ENCODE results near the gene GPRC5D. TPM values are rescaled to one million over a fixed set of nuclear protein-coding genes. Genes with fewer than 3 reads are reported as not detected.

Gene GPRC5D
- total and polyA plus RNA-seq, 2 experiments from 2014 or later, result not detected

DNA sequence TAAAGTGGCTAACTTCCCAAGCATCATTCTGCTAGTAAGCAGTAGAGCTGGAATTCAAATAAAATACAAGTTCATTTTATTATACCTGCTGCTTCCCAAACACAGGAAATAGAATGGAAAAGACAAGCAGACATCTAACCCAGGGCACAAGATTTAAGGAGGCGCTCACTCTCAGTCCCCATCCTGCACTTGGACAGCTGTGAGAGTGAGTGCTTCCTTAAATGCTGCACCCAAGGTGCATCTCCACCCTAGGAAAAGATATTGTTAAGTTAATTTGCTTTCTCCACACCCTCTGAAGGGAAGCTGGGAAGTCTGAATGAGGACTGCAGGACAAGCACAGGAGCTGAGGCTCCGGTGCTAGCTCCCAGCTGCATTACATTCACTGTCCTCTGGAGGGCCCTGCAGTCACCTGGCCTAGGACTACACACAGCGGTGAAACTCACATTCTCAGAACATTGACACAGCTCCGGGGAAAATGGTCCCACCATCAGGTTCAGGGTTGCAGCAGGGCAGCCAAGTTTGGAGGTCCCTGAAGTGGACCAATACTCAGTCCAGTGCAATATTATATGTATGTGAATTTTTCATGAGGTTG is 33.9 kb upstream of the GPRC5D start:
- H3K79me2 ChIP-seq (ENCODE audit: insufficient read depth), result peaks cover 3% of the 10 kb centered on the region; the same call in 1 of the 2 replicates
- no peak for TF ChIP-seq EZH2 (IDR thresholded peaks at IDR 0.05; ENCODE audit: insufficient read depth, poor library complexity, severe bottlenecking)
- H3K4me3 ChIP-seq, result no peak overlapping the region
- no peaks in the 10 kb centered on the region for H4K20me1 ChIP-seq (ENCODE audit: insufficient read depth)
- in situ Hi-C loops (cut with MboI), result loop anchor here (10.0 kb wide), 1 partner anchor 191 kb away; no protein-coding TSS in a partner anchor
- H3K4me1 ChIP-seq (ENCODE audit: insufficient read depth), result peaks cover under 1% of the 10 kb centered on the region
- no peaks in the 10 kb centered on the region for H3K27me3 ChIP-seq (replicated peaks; ENCODE audit: insufficient read depth)
- H2AFZ ChIP-seq, result no peak overlapping the region
- H3K9me2 ChIP-seq (ENCODE audit: insufficient read depth), result no peaks in the 10 kb centered on the region
- no peak overlapping the region for H3K9ac ChIP-seq
- 87 to 94% methylated on average over 4 of the region's 4 CpGs for WGBS, 2 experiments (ENCODE audit: low coverage in 1 of 2, low lambda C conversion rate in 2 of 2, missing lambda C conversion rate in 2 of 2)
- H3K9me3 ChIP-seq (ENCODE audit: low read depth), result no peaks in the 10 kb centered on the region
- no peak overlapping the region for H3K27ac ChIP-seq
- peaks cover 33% of the 10 kb centered on the region for H3K36me3 ChIP-seq (ENCODE audit: low read depth)
- H3F3A ChIP-seq (ENCODE audit: insufficient read depth), result peaks cover 18% of the 10 kb centered on the region
- peak; percentile 58 for DNase-seq
- H3K4me2 ChIP-seq (ENCODE audit: unreplicated experiment), result no peak overlapping the region

DNA sequence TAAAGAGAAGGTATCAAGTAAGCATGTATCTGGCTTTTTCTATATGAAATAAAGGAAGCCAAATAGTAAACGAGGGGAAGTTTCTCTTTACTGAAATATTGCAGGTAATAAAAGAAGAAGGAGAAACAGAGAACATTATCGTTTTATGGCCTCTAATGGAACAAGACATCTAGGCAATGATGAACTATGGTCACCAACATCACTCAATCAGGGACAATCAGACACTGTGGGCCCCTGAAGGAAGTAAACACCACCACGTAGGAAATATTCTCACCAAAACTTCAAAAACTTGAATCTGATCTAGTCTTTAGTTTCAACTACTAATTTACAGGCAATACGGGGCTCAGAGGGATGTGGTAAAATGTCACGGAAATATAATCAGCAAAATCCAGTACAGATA is 32.2 kb upstream of the GPRC5D start:
- Histone ChIP-seq H3K9me2 (ENCODE audit: insufficient read depth) (no peaks in the 10 kb centered on the region), H3K4me1 (ENCODE audit: insufficient read depth) (peaks cover 16% of the 10 kb centered on the region), H4K20me1 (ENCODE audit: insufficient read depth) (no peaks in the 10 kb centered on the region), H3K4me3 (no peak overlapping the region), H3K4me2 (ENCODE audit: unreplicated experiment) (no peak overlapping the region), H3K27me3 (replicated peaks; ENCODE audit: insufficient read depth) (no peaks in the 10 kb centered on the region), H3K36me3 (ENCODE audit: low read depth) (peaks cover 33% of the 10 kb centered on the region), H3K9me3 (ENCODE audit: low read depth) (no peaks in the 10 kb centered on the region), H3F3A (ENCODE audit: insufficient read depth) (peaks cover 34% of the 10 kb centered on the region), H2AFZ (no peak overlapping the region), H3K27ac (0 out of 2 replicates have a peak overlapping the region, but pooled peaks have one; percentile 3), H3K79me2 (ENCODE audit: insufficient read depth) (no peaks in the 10 kb centered on the region), H3K9ac (no peak overlapping the region)
- DNase-seq, result no peak
- in situ Hi-C loops (cut with MboI), result loop anchor here (10.0 kb wide), 1 partner anchor 189 kb away; no protein-coding TSS in a partner anchor
- TF ChIP-seq EZH2 (IDR thresholded peaks at IDR 0.05; ENCODE audit: insufficient read depth, poor library complexity, severe bottlenecking) (no peak), EZH2phosphoT487 (IDR thresholded peaks at IDR 0.05; ENCODE audit: insufficient read depth, low read depth) (no peak)
- 83 to 88% methylated on average over 5 of the region's 5 CpGs for WGBS, 2 experiments (ENCODE audit: low coverage in 1 of 2, low lambda C conversion rate in 2 of 2, missing lambda C conversion rate in 2 of 2)

DNA sequence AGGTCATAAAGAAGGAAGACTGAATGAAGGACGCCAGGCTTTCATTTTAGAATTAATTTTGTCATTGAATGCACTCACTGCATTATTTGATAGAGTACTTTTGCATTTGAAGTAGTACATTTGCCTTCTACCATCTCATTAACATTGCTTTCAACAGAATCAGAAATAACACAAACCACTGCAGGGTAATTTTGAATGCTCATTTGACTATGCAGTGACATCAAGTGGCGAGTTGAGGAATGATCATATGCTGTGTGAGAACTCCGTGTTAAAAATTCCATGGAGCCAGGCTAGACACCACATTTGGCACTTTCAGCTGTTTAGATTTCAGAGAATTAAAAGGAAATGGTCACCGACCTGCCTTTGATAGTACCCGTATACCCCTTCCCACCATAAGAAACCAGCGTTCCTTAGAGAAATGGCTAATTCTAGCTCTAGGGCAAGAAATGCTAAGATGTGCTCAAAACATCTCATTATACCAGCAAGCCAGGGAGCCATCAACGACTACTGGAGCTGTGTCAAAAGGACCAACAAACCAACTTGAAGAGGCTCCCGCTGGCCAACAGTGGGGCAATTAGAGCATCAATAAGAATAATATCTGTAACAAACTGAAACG is 31.6 kb upstream of the GPRC5D start:
- Histone ChIP-seq H4K20me1 (ENCODE audit: insufficient read depth) (no peaks in the 10 kb centered on the region), H3K36me3 (ENCODE audit: low read depth) (peaks cover 31% of the 10 kb centered on the region), H3K9me3 (ENCODE audit: low read depth) (no peaks in the 10 kb centered on the region), H3F3A (ENCODE audit: insufficient read depth) (peaks cover 40% of the 10 kb centered on the region), H3K79me2 (ENCODE audit: insufficient read depth) (0 out of 2 replicates have a peak, but pooled peaks cover under 1% of the 10 kb centered on the region), H3K4me3 (no peak overlapping the region), H3K9ac (no peak overlapping the region), H3K27me3 (replicated peaks; ENCODE audit: insufficient read depth) (no peaks in the 10 kb centered on the region), H3K9me2 (ENCODE audit: insufficient read depth) (no peaks in the 10 kb centered on the region), H3K4me2 (ENCODE audit: unreplicated experiment) (no peak overlapping the region), H2AFZ (no peak overlapping the region), H3K4me1 (ENCODE audit: insufficient read depth) (peaks cover 22% of the 10 kb centered on the region), H3K27ac (0 out of 2 replicates have a peak overlapping the region, but pooled peaks have one; percentile 3)
- peak; percentile 81 for DNase-seq
- 29 to 30% methylated on average over 9 of the region's 9 CpGs for WGBS, 2 experiments (ENCODE audit: low coverage in 1 of 2, low lambda C conversion rate in 2 of 2, missing lambda C conversion rate in 2 of 2)
- in situ Hi-C loops (cut with MboI), result loop anchor here (10.0 kb wide), 1 partner anchor 189 kb away; no protein-coding TSS in a partner anchor
- TF ChIP-seq EZH2 (IDR thresholded peaks at IDR 0.05; ENCODE audit: insufficient read depth, poor library complexity, severe bottlenecking), result no peak
- no peak for TF ChIP-seq EZH2phosphoT487 (IDR thresholded peaks at IDR 0.05; ENCODE audit: insufficient read depth, low read depth)

DNA sequence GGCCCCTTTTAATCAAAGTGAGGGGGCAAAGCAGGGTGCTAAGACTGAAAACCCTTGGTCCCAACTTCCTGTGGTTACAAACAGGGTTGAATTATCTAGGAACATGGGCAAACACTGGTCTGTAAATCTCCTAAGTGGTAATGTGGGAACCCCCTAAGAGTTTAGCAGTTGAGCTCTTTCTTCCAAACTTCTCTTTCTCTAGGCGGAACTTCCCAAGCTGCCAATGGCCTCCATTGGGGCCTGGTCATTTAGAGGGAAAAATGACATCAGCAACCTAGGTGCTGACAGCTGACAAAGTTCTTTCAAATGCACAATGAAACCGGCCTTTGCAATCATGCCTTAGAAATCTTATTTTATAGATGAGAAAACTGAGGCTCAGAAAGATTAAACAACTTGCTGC is 30.4 kb upstream of the GPRC5D start:
- Histone ChIP-seq H3K4me1 (ENCODE audit: insufficient read depth) (peaks cover 23% of the 10 kb centered on the region), H3K36me3 (ENCODE audit: low read depth) (peaks cover 21% of the 10 kb centered on the region), H4K20me1 (ENCODE audit: insufficient read depth) (no peaks in the 10 kb centered on the region), H3F3A (ENCODE audit: insufficient read depth) (peaks cover 43% of the 10 kb centered on the region), H3K4me2 (ENCODE audit: unreplicated experiment) (no peak overlapping the region), H3K9ac (no peak overlapping the region), H3K9me3 (ENCODE audit: low read depth) (no peaks in the 10 kb centered on the region), H3K27me3 (replicated peaks; ENCODE audit: insufficient read depth) (no peaks in the 10 kb centered on the region), H3K27ac (no peak overlapping the region), H3K9me2 (ENCODE audit: insufficient read depth) (no peaks in the 10 kb centered on the region), H3K79me2 (ENCODE audit: insufficient read depth) (peaks cover 7% of the 10 kb centered on the region; the same call in 1 of the 2 replicates), H2AFZ (no peak overlapping the region), H3K4me3 (no peak overlapping the region)
- TF ChIP-seq EZH2phosphoT487 (IDR thresholded peaks at IDR 0.05; ENCODE audit: insufficient read depth, low read depth), result no peak
- no peak for TF ChIP-seq EZH2 (IDR thresholded peaks at IDR 0.05; ENCODE audit: insufficient read depth, poor library complexity, severe bottlenecking)
- no peak for DNase-seq
- 95 to 100% methylated on average over 2 of the region's 2 CpGs for WGBS, 2 experiments (ENCODE audit: low coverage in 1 of 2, low lambda C conversion rate in 2 of 2, missing lambda C conversion rate in 2 of 2)
- in situ Hi-C loops (cut with MboI), result loop anchor here (10.0 kb wide), 1 partner anchor 188 kb away; no protein-coding TSS in a partner anchor
